Glutamatergic neuron (in vitro differentiated cells): ENCODE data around the gene MTCH1. TPM values are rescaled to one million over a fixed set of nuclear protein-coding genes. Genes with fewer than 3 reads are reported as not detected.

Source experiments
- DNase-seq: peaks from one replicate; pipeline ENCODE4 v3.0.0; 2022
- H3K27ac Mint-ChIP-seq: one replicate; pipeline ENCODE4 v1.8.0; 2020; ENCODE audit warnings: mild to moderate bottlenecking, mixed read lengths, inconsistent platforms; ENCODE audit not compliant: unreplicated experiment
- H3K27me3 Mint-ChIP-seq: one replicate; pipeline ENCODE4 v1.8.0; 2020; ENCODE audit warnings: mild to moderate bottlenecking, moderate library complexity, mixed read lengths, inconsistent platforms; ENCODE audit not compliant: unreplicated experiment
- H3K36me3 Mint-ChIP-seq: one replicate; pipeline ENCODE4 v1.8.0; 2020; ENCODE audit warnings: mild to moderate bottlenecking, mixed read lengths, inconsistent platforms; ENCODE audit not compliant: unreplicated experiment
- H3K4me1 Mint-ChIP-seq: one replicate; pipeline ENCODE4 v1.8.0; 2020; ENCODE audit warnings: mild to moderate bottlenecking, low read depth, mixed read lengths, inconsistent platforms; ENCODE audit not compliant: unreplicated experiment
- H3K4me3 Mint-ChIP-seq: one replicate; pipeline ENCODE4 v1.8.0; 2020; ENCODE audit warnings: mild to moderate bottlenecking, mixed read lengths, inconsistent platforms; ENCODE audit not compliant: unreplicated experiment
- H3K9me3 Mint-ChIP-seq: one replicate; pipeline ENCODE4 v1.8.0; 2020; ENCODE audit warnings: mild to moderate bottlenecking, moderate library complexity, mixed read lengths, inconsistent platforms; ENCODE audit not compliant: unreplicated experiment
- total RNA-seq: library from RNA; stranded (reverse); fragmentation: NEBNext Ultra II Directional; extraction: Animal tissue kit (Norgen Biotek cat#: 25700); gene quantifications from one replicate; pipeline ENCODE4 v1.2.1, GENCODE V29; 2021; ENCODE audit not compliant: unreplicated experiment
- TF ChIP-seq, protein P1 (sequence below): fragments of 200-600 bp; sonication (generic); IDR thresholded peaks from one replicate; pipeline ENCODE4 v1.5.0; 2021; ENCODE audit not compliant: partially characterized antibody, unreplicated experiment

MTCH1 gene
- total RNA-seq, 1 donor from 2014 or later = 179 TPM

GRCh38 chr6:37016995-37017394 lies 31.0 kb upstream of the MTCH1 start:
- TF ChIP-seq, protein P1, sequence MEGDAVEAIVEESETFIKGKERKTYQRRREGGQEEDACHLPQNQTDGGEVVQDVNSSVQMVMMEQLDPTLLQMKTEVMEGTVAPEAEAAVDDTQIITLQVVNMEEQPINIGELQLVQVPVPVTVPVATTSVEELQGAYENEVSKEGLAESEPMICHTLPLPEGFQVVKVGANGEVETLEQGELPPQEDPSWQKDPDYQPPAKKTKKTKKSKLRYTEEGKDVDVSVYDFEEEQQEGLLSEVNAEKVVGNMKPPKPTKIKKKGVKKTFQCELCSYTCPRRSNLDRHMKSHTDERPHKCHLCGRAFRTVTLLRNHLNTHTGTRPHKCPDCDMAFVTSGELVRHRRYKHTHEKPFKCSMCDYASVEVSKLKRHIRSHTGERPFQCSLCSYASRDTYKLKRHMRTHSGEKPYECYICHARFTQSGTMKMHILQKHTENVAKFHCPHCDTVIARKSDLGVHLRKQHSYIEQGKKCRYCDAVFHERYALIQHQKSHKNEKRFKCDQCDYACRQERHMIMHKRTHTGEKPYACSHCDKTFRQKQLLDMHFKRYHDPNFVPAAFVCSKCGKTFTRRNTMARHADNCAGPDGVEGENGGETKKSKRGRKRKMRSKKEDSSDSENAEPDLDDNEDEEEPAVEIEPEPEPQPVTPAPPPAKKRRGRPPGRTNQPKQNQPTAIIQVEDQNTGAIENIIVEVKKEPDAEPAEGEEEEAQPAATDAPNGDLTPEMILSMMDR = no peak
- H3K4me1 Mint-ChIP-seq = peaks cover 8% of the 10 kb centered on the region
- H3K36me3 Mint-ChIP-seq = no peaks in the 10 kb centered on the region
- H3K27me3 Mint-ChIP-seq = peaks cover 6% of the 10 kb centered on the region
- no peak overlapping the region for H3K27ac Mint-ChIP-seq
- peaks cover 3% of the 10 kb centered on the region for H3K9me3 Mint-ChIP-seq
- no peak overlapping the region for H3K4me3 Mint-ChIP-seq
- DNase-seq = no peak

DNA sequence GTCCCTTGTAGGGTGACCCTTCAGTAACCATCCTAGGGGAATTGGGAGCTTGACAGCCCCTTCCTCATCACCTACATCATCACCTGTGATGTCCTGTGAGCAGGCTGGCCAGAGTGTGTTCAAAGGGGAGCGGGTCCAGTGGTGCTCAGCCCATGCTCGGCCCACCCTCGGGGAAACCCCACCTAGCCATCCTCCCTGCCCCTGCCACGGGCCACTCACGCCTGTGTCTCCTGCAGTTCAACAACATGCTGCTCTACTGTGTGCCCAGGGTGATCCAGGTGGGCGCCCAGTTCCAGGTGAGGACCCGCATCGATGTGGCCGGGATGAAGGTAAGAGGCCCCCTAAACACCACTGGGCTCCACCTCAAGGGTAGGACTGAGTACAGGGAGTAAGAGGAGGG lies 29.5 kb upstream of the MTCH1 start:
- H3K36me3 Mint-ChIP-seq = no peaks in the 10 kb centered on the region
- H3K4me3 Mint-ChIP-seq = no peak overlapping the region
- peaks cover 8% of the 10 kb centered on the region for H3K4me1 Mint-ChIP-seq
- H3K27me3 Mint-ChIP-seq = peaks cover 3% of the 10 kb centered on the region
- DNase-seq = no peak
- H3K9me3 Mint-ChIP-seq = no peaks in the 10 kb centered on the region
- no peak overlapping the region for H3K27ac Mint-ChIP-seq
- TF ChIP-seq, protein P1 = no peak

GRCh38 chr6:37014667-37015066 lies 28.7 kb upstream of the MTCH1 start:
- no peak for DNase-seq

GRCh38 chr6:37013516-37014491 lies 27.8 kb upstream of the MTCH1 start:
- TF ChIP-seq, protein P1 = no peak
- Mint-ChIP-seq H3K4me1 (peaks cover 8% of the 10 kb centered on the region), H3K27me3 (peaks cover 3% of the 10 kb centered on the region), H3K27ac (no peak overlapping the region), H3K4me3 (no peak overlapping the region), H3K36me3 (no peaks in the 10 kb centered on the region), H3K9me3 (no peaks in the 10 kb centered on the region)
- no peak for DNase-seq

More at GRCh38 chr6:37014667-37015066, 28.7 kb upstream of the MTCH1 start:
- no peaks in the 10 kb centered on the region for H3K36me3 Mint-ChIP-seq
- H3K27ac Mint-ChIP-seq = no peak overlapping the region
- TF ChIP-seq, protein P1 = no peak
- H3K27me3 Mint-ChIP-seq = peaks cover 3% of the 10 kb centered on the region
- no peaks in the 10 kb centered on the region for H3K9me3 Mint-ChIP-seq
- no peak overlapping the region for H3K4me3 Mint-ChIP-seq
- peaks cover 8% of the 10 kb centered on the region for H3K4me1 Mint-ChIP-seq
